ENCODE results near the gene ACOT7. TPM values are rescaled to one million over a fixed set of nuclear protein-coding genes. Genes with fewer than 3 reads are reported as not detected.

The ACOT7 gene
- total RNA-seq, 1 donor from 2014 or later, result 13.8 TPM

DNA sequence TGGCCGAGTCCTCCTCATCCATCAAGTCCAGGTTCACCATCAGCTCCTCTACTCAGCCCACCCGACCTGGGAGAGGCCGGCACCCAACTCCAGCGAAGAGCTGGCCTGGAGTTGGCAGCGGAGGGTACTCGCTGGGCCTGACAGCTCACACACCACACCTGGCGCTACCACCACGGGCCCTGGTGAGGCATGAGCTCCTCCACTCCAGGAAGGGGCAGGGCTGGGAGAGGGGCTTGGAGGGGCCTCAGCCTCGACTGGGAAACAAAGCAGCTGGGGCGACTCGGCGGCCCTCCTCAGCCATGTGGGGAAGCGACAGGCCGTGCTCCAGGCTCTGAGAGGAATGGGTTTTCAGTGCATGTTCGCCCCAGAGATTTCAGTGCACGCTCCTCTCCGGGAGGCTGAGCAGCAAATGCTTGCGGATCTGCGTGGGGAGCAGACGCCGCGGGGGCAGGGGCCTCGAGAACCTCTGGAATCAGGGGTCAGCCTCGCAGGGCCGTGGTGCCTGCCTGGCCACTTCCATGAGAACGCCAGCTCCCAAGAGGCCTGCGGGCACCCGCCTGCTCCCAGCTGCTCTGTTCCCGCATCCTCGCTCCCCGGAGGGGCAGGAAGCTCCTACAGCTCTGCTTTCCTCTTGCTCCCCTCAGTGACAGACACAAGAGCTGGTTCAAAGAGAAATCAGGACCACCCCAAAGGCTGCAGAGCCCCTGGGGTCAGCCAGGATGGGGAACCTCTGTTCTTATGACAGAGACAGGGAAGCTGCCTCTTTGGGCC is 113.8 kb downstream of the ACOT7 start:
- DNase-seq (ENCODE audit: low spot score), result no peak
- intact Hi-C loops (cut with DNase I), result loop anchor here (2.0 kb wide), 1 partner anchor 31 kb away; no protein-coding TSS in a partner anchor

DNA sequence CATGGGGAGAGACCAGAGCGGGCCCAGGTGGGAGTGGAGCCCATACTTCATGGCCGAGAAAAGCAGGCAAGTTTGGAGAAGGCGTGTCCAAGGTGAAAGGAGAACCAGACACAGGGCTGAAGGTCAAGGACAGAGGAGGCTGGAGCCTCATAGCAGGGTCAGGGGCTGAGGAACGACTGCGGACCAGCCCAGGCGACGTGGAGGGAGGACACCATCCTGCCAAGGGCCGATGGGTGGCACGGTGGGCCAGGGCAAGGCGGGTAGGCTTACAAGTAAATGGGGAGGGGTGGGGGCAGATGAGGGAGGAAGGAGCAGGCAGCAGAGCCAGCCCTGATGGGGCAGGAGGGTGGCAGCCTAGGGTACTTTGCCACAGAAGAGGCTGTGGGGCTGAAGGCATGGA is 114.5 kb downstream of the ACOT7 start:
- no peak for DNase-seq (ENCODE audit: low spot score)
- intact Hi-C loops (cut with DNase I), result no loop called here

DNA sequence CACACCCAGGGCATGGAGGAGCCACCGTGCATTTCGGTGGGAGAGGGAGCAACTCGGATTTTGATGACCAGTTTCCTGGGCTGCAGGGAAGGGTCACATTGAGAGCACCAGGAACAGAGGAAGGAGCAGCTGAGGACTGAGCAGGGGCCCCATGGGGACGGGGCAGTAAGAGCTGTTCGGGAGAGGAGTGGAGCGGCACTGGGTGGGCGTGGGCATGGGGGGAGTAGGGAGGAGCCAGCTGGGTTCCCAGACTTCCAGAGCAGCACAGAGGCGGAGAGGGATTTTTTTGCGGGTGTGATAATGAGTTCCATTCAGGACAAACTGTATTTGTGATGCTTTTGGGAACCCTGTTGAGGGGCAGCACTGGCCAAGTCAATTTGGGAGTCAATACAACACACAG is 115.3 kb downstream of the ACOT7 start:
- intact Hi-C loops (cut with DNase I), result no loop called here

DNA sequence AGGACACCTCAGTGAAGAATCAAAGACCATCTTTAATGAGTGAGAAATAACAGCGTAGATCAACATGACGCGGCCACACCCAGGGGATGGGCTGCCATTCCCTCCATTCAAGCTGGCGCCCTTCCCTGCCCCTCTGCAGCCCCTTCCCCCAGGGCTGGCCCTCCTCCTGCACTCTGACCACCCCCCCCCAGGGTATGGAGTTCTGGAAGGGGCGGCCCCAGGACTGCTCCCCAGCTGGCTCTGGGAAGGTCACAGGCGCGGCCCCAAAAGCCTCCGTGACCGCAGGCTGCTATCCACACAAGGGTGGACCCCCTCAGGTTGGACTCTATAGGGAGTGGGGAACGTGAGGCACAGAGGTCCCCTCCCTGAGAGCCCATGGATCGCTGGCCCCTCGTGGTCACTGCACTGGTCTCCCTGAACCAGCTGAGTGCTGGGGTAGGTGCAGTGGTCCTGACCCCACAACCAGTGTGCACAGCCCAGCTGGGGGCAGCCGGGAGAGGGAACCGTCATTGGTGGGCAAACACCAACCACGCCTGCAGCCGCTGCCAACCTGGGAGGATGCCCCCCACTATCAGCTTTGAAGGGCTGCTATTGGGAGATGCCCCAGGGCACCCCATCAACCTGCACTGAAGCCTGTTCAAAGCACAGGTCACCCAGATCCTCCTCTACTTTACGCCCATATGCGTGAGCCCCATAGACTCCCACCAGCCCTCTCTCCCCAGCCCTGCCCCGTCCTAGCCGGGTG is 116.6 kb downstream of the ACOT7 start:
- intact Hi-C loops (cut with DNase I), result no loop called here
- DNase-seq (ENCODE audit: low spot score), result no peak

More for the DNA sequence above, 115.3 kb downstream of the ACOT7 start:
- DNase-seq (ENCODE audit: low spot score), result no peak

DNA sequence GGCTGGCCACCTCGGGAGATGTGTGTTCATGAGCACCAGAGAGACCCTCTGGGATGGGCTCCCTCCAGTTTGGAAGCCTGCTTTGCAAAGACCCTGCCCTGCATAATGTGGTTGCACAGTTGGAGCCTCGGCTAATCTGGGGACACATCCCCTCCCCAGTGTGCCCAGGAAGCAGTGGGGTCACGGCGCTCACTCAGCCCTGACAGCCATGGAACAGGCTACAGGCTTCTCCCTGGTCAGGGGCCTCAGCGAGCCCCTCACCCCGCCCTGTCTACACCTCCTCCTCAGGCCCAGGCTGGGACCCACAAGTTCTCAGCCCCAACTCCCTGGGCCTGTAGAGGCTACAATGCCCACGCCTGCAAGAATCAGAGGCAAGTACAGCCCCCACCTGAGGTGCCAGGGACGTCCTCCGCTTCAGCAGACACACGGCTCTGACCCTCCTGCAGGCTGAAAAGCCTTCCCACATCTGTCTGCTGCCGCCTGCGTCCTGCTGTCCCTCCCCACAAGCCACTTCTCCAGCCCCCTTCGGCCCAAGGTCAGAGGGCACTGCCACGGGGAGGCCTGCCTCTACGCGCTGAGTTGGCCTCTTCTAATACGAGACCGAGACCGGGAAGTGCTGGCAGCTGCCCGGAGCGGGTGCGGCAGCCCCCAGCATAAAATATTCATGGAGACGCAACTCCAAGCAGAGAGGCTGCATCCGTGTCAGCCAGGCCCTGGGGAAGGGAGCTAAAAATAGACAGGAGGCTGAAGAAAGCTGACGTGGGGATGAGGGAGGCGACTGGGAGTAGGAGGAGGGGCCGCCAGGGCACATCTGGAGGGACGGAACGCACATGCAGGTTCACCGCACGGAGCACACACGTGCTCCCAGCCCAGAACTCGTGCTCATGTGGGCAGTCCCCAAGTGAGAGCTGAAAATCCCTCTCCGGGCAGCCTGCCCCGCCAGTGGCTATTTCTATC is 117.5 kb downstream of the ACOT7 start:
- peak; percentile 82 for DNase-seq (ENCODE audit: low spot score)
- intact Hi-C loops (cut with DNase I), result no loop called here

GRCh38 chr1:6274622-6275139 is 118.9 kb downstream of the ACOT7 start:
- intact Hi-C loops (cut with DNase I), result no loop called here
- no peak for DNase-seq (ENCODE audit: low spot score)

- intact Hi-C loops (cut with DNase I), result no loop called here
These were observed 119.5 kb downstream of the ACOT7 start for GRCh38 chr1:6274102-6274501.

GRCh38 chr1:6273380-6273891 is 120.1 kb downstream of the ACOT7 start:
- intact Hi-C loops (cut with DNase I), result no loop called here
- no peak for DNase-seq (ENCODE audit: low spot score)

More at GRCh38 chr1:6274102-6274501, 119.5 kb downstream of the ACOT7 start:
- no peak for DNase-seq (ENCODE audit: low spot score)

DNA sequence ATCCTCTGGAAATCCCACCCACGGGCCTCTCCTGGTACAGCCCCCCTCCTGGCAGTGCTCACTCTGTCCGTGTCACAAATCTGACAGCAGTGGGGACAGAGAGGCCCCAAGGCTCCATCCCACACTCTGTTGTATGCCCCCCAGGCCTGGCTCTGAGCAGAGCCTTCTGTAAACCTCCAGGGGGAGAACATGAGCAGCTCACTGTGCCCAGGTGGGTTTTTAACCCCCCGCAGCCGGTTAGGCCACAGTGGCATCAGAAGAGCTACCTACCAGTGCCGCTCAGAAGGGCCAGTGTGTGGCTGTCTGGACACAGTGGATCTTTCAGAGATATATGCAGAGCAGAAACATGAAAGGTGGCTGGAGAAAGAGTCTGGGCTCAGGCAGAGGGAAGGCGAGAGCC is 120.7 kb downstream of the ACOT7 start:
- DNase-seq (ENCODE audit: low spot score), result no peak
- intact Hi-C loops (cut with DNase I), result no loop called here

DNA sequence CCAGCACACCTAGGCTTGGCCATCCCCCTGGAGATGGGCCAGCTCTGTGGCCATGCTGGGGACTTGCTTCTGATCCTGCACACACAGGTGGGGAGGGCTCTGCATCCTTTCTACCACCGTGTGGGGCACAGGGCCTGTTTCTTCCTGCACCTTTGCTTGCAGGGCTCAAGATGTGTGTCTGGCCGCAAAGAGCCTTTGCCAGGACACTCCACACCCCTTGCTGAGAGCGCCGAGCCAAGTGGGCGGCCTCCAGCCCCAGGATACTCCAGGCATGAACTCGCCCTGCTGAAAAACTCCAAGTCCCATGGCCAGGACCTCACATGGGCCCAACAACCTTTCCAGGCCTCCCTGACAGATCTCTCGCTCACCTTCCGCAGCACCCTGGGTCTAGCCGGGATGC is 121.1 kb downstream of the ACOT7 start:
- intact Hi-C loops (cut with DNase I), result no loop called here

GRCh38 chr1:6271554-6271953 is 122.0 kb downstream of the ACOT7 start:
- DNase-seq (ENCODE audit: low spot score), result no peak
- intact Hi-C loops (cut with DNase I), result no loop called here

More for the DNA sequence above, 121.1 kb downstream of the ACOT7 start:
- DNase-seq (ENCODE audit: low spot score), result no peak

GRCh38 chr1:6271006-6271405 is 122.6 kb downstream of the ACOT7 start:
- intact Hi-C loops (cut with DNase I), result no loop called here
- no peak for DNase-seq (ENCODE audit: low spot score)

GRCh38 chr1:6270401-6270800 is 123.2 kb downstream of the ACOT7 start:
- intact Hi-C loops (cut with DNase I), result no loop called here
- DNase-seq (ENCODE audit: low spot score), result no peak

GRCh38 chr1:6269720-6270400 is 123.7 kb downstream of the ACOT7 start:
- DNase-seq (ENCODE audit: low spot score), result no peak
- intact Hi-C loops (cut with DNase I), result no loop called here

DNA sequence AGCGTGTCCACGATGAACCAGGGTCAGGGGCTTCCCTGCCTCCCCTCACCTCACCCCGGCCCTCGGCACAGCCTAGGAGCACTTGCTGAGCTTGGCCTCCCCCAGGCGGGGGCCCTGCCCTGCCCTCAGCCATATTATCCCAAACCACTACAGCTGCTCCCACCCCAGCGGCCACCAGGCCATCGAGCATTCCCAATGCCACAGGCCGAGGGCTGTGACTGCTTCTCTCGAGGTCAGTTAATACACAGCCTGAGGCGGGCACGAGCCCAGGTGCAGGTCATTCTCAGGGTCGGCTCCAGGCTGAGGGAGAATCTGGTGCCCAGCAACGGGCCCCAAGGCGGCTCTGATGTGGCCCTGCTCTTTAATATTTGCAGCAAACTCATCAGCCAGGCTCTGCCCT is 124.3 kb downstream of the ACOT7 start:
- no peak for DNase-seq (ENCODE audit: low spot score)
- intact Hi-C loops (cut with DNase I), result no loop called here

GRCh38 chr1:6268415-6268814 is 125.2 kb downstream of the ACOT7 start:
- intact Hi-C loops (cut with DNase I), result no loop called here

GRCh38 chr1:6267686-6268322 is 125.8 kb downstream of the ACOT7 start:
- DNase-seq (ENCODE audit: low spot score), result no peak
- intact Hi-C loops (cut with DNase I), result no loop called here

More at GRCh38 chr1:6268415-6268814, 125.2 kb downstream of the ACOT7 start:
- no peak for DNase-seq (ENCODE audit: low spot score)

DNA sequence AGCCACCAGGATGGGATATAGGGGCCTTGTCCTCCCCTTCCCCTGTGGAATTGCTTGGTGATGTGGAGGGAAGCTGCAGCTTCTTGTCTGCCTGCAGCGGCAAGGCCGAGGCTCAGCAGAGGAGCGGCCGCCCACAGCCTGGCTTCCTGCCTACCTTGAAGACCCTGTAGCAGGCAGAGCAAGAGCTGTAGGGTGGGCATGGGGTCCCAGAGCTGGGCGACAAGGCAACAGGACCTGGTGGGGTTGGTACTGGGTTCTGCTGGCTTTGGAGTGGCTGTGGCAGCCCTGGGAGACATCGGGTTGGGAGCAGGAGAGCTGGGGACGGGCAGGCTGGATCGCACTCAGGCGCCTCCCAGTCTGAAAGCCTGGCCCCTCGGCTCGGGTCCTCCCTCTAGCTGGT is 126.9 kb downstream of the ACOT7 start:
- intact Hi-C loops (cut with DNase I), result no loop called here
- DNase-seq (ENCODE audit: low spot score), result no peak
